HG02610 (cell line): ENCODE data around the gene CXCL14.

Source experiments
- ATAC-seq: cut with Tn5 transposase; IDR thresholded peaks from one replicate; pipeline ENCODE4 v1.9.1; 2021; ENCODE audit warnings: mild to moderate bottlenecking, moderate library complexity; ENCODE audit not compliant: unreplicated experiment

CXCL14 gene

DNA sequence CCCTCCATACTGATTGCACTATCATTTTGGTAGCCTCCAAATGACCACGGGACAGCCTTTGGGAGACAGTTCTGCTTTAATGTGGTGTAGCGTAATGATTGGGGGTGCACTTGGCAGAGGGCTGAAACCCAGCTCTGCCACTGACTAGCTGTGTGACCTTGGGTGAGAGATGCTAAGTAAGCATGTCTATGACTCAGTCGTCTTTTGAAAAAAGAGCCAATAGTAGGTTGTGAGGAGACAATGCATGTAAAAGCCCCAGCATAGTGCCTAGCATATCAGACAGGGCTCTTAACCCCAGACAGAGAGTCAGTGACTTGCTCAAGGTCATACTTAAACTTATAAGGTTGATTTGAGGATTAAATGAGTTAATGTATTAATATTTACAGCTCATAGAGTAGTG lies 18.0 kb upstream of the CXCL14 start:
- ATAC-seq = no peak

DNA sequence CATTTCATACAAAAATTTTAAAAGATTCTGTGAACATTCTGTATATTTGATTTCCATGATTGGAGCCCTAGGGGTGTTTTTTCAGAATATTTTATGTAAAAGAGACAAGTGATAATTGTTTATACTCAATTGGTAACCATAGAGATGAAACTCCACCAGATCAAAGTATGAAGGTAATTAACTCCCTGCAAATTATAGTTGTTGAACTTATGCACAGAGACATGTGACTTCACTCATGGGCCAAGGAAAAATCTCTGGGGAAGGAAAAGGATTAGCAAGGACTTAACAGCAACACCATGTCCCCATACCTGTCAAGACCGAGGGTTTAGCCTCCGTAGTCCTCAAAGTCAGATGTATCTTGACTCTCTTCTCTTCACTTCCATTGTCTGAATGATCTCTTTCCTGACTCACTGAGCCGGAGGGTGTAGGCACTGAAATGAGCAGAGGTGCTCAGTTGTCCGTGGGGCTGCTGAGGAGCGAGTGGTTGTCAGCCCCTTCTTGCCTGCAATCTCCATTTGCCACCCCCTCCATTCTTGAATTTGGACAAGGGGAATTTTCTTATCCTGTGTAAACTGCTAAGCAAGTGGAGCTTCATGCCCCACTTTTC lies 17.5 kb upstream of the CXCL14 start:
- no peak for ATAC-seq

DNA sequence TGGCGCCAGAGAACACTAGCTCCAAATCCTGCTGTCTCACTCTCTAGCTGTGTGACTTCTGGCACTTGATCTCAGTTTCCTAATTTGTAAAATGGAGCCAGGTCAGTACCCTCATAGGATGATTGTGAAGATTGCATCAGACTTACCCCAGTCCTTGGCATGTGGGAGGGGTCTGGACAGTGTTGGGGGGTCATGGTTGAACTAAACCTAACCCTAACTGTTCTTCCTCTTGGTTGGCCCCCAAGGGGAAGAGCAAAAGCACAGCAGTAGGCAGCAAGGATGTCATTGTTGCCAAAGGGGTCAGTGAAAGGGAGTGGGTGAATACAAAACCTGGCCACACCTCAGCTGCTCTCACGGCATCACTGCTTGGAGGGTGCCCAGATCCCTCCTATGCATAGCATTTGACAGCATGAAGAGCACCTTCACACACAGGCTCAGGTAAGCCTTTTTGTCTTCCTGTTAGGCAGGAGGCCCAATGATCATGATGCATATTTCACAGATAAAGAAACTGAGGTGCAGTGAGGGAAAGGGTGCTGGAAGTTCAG lies 15.7 kb upstream of the CXCL14 start:
- ATAC-seq = no peak

DNA sequence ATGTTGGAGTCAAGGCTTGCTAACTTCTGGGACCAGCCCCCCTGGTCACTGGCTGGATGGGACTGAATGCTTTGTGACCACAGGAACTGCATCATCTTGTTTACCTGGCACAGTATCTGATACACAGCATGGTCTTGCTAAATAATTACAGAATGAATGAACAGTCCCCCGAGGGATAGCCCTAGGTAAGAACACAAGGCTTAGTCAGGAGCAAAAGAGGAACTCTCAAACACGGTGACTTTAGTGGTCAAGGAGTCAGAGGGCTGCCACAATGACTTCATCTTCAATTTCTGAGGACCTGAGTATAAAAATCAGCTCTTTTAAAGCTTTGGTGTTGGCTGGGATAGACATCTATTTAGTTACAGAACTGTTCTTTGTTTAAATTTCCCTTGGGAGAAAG lies 15.1 kb upstream of the CXCL14 start:
- no peak for ATAC-seq

DNA sequence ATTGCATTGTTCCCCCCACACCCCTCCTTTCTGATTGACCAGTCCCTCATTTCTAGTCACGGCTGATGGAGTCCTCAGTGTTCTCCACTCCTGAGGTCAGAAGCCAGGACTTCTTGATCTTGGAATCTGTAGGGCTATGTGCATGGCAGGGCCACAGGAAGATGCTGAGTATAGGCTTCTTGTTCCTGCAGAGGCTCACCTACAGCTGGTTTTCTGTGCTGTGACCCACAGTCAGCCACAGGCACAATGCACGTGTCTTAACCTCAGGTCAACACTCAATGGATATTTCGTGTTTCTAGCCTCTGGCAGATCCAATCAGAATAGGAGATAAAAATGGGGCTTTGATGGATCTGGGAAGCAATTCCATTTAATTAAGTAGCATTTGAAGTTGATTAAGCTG lies 14.3 kb upstream of the CXCL14 start:
- no peak for ATAC-seq

DNA sequence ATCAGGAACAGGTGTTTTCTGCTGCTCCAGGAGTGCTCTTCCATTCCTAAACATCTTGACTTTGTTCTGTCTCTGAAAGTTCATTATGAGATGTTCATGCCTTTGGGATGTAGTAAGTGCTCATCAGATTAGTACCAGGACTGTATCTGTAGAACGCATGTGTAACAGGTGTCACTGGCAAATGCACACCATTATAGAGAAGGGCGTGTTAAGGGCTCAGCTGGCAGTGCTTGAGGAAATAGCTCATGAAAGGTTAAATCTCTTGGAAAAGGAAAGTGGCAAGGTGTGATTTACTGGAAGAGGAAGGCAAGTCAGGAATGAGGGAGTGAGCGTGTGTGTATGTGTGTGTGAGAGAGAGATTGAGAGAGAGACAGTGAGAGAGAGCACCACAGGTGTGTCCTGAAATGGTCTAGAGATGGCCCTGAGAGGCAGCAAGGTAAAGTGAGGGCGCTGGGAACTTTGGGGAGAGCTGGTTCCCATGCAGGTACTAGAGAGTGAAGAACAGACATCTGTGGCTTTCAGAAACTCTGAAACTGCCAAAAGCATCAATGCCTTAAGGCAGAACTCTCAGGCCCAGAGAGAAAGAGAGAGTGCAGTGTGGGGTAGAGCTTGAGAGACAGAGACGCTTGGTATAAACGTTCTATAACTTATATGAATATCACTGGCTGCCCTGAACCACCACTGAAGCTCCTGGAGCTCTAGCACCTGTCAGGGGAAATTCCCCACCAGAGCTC lies 13.7 kb upstream of the CXCL14 start:
- ATAC-seq = no peak

DNA sequence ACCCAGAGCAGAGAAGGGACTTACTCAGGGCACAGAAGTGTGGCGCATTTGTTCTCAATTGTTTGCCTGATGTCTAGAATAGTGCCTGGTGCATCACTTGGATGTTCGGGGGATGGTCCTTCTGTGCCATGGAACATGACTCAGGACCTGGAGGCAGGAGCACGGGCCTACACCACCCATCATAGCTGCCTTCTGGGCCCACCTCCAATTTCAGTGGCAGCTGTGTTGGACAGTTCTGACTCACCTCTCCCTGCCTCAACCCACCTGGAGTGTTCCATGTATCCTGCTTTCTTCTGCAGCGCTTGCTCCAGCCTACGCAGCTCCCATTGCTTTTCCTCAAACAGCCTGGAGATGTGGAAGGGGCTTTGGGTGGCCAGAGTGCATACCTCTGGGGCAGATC lies 12.5 kb upstream of the CXCL14 start:
- ATAC-seq = no peak

DNA sequence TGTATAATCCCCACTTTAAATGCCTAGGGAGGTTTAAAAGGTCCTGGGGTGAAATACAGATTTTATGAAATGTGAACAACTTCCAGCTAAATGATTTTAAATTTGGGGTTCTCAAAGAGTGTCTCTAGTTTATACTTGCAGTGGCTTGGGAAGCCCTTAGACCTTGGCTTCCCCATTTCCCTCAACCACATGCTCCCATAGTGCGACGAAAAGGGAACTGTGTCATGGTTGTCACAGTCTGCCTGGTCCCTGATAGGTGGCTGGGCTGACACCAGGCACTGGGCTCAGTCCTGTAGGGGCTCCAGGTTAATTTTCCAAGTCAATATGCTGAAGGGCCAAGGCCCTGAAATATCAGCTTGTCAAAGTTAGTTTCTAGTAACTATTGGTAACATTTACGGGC lies 10.4 kb upstream of the CXCL14 start:
- ATAC-seq = no peak

DNA sequence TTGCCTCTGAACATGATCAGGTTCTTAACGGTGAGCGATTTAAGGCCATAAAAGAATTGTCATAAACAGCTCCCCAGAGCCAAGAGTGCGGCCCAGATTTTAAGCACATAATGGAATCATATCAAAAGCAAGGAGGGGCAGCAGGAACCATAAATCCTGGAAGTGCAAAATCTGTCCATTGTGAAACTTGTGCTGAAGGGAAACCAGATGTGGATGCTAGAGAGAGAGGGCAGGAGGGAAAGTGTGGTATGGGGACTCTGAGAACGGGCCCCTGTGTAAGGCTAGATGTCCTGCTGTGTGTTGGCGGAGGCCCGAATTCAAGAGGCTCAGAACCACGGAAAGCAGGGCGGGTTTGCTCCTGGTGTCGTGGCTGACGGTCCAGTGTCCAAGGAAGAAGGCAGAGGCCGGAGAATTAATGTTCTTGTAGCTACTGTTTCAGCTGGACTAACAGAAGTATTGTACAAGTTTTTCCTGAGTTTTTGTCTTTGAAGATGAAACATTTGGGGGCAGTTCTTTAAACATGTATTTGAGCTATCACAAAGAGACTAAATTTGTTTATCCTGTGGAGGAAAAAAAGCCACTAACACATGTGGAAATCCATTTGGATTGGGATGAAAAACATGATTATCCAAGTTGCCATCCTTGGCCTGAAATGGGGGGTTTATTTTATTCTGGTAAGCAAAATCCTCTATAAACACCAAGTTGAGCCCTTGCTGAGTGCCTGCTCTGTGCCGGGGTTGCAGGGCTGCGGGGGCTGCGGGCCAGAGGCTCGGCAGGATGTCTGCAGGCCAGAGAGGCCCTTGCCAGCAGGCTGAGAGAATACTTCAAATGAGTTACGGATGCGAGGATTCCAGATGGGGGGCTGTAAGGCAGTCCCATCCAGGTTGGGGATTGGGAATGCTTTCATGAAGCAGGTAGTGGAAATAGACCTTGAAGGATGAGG lies 9.2 kb upstream of the CXCL14 start:
- no peak for ATAC-seq

DNA sequence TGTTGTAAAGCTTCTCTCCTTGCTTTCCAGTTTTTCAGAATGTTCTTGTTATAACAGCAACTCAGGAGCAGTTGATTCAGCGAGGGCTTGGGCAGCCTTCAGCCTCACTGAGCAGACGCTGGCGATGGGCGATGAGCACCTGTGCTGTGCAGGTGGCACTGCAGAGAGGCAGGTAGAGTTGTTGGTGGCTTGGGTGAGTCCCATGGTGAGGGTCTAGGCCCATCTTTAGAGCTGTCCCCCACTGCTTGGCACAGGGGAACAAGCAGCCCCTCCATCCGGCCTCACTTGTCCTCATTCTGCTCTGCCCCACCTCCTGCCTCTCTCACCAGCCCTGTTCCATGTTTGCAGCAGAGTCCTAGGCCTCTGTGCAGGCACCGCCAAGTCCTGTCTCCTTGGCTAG lies 6.1 kb upstream of the CXCL14 start:
- ATAC-seq = no peak

DNA sequence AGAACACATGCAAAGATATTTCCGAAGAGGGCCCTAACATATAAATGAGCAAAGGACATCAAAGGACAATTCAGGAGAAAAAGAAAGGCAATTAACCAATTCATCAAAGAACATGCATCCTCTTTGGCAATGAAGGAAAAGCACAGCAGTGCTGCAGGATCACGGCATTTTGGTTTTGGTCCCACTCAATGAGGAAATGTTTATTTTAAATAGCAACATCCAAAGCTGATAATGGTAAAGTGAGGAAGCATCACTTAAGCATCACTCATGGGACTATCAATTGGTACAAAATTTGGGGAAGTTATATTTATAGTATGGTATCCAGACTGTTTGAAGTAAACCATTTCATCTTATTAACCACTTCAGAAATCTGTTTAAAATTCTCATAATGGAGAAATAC lies 5.5 kb upstream of the CXCL14 start:
- ATAC-seq = no peak

DNA sequence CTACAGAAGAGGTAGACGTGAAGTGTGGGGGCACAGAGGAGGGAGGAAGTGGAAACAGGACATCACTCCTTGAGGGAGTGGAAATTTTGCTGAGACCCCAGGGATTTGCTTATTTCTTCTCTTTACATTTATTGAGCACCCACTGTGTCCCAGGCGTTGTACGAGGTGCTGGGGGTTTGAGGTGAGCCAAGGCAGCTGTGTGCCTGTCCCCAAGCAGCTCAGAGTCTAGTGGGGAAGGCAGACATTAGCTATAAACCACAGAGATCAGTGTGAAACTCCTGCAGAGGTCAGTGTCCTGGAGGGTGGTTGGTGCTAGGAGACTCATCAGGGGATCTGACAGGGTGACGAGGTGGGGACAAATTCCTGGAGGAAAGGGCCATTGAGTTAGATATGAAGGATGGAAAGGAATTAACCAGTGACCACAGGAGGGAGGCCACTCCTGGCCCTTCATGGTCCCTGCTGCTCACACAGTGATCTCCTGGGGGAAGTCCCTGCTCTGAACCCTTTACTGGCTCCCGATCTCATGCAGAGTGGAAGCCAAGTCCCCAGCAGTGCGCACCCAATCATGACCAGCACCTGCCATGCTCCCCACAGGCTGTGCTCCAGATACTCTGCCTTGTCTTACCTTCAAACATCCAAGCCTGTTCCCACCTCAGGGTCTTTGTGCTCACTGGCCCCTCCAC lies 3.4 kb upstream of the CXCL14 start:
- ATAC-seq = no peak

DNA sequence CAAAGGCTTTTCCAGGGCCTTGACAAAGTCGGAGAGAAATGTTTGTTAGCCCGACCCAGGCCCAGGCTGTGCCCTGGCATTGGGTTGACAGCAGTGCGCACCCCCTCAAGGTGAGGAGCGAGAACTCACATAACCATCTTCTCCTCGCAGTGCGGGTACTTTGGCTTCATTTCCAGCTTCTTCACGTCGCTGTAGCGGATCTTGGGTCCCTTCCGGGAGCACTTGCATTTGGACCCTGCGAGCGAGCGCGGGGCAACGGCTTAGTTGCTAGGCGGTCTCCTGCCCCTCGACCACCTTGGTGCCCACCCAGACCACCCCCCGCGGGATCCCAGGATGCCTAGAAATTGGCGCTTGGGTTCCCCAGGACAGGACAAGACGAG lies 496 bp downstream of the CXCL14 start:
- ATAC-seq = no peak

DNA sequence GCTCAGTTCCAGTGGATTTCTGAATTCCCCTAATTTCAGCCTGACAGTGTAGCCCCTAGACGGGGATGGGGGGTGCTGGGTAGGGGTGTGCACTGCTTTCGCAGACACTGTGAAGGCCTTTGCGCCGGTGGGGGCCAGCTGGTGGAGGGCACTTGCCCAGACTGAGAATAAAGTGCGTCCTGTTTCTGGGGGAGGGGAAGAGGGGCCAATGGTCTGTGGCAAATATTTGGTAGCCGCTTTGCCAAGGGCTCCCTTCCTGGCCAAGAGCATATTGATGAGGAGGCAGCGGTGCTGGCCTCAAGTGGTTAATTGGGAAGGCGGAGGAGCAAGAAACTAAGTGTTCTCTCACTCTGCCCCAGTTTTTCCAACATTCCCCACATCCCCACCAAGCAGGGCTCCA lies 1.4 kb downstream of the CXCL14 start:
- no peak for ATAC-seq

DNA sequence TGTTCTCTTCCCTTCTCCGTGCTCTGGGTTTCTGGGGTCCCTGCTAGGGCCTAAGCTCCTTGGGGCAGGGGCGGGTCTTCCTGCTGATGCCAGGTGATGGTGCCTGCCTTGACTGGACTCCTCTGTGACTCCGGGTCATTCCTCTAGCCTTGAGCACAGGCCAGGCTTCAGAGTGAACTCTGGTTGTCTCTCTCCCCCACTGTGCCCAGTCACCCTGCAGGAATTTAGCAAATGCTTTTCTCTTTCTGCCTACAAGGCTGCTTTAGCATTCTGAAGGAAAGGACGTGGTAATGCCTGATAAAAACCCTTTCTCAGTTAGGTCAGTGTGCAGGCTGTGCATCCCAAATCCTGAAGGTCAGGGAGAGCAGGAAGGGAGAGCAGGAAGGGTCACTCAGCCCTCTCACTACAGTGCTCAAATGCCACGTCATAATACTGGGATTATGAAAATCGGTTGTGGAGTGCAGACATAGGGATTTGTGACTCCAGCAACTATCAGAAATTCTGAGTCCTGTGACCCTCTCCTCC lies 2.7 kb downstream of the CXCL14 start:
- no peak for ATAC-seq

DNA sequence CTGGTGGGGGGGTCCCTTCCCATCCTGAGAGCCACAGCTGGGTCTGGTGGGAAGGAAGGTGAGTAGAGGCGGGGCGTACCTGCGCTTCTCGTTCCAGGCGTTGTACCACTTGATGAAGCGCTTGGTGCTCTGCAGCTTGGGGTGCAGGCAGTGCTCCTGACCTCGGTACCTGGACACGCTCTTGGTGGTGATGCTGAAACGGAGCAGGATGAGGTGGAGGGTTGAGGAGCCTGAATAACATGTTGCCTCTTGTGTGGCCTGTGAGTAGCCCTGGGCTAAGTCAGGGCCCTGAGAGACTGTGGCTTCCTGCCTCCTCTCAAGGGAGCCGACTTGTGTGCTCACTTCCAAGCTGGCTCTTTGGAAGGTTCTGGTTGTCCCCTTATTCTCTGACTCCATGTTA lies 4.3 kb downstream of the CXCL14 start:
- no peak for ATAC-seq

DNA sequence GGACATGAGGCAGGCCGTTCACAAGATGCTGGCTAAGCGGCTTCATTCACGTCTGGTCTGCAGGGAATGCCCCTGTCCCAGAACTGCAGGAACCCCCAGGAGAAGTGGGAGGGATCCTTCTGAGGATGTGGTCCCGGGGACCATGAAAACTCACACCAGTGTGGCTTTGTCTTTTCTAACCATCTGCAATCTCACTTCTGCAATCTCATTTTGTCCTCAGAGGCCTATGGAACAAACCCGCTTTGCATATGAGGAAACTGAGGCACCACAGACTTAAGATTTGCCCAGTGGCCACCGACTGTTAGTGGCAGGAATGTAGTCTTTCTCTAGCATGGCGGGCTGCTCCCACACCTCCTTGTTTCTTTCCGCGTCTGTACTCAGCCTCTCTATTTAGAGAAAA lies 6.9 kb downstream of the CXCL14 start:
- no peak for ATAC-seq

DNA sequence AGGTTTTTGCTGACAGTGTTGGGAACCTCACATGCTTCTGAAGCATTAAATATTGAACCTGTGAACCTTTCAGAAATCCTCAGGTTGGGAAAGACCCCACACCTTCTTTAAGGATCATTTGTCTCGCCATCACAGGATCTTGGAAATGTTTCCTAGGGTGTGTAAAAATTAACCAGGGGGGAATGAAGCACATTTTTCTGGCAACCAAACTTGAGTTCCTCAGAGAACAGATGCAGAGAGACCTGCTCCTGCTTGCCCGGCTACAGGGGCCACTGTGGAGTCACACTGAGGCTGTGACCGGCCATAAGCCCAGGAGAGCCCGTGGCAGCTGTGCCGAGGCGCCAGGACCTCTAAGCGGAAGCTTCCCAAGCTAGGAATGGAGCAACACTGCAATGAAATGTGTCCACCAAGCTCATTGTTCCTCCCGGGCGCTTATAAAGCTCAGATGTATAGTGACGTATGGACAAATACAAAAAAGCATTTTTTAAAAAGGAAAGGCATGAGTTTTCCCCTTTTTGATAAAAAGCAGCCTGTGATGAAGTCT lies 7.7 kb downstream of the CXCL14 start:
- ATAC-seq = no peak

DNA sequence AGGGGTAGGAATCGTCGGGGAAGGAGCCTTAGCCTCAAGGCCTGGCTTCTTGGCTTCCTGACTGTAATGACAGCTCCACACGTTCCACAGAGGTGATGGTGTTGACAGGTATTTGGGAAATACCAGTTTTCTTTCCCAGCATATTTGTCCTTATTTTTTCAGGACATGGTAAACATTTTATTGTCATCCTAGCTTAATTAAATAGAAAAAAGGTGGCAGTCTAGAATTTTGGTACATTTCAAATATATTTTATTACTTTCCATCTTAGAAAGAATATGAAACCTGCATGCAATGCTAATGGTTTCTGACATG lies 8.4 kb downstream of the CXCL14 start:
- ATAC-seq = no peak

DNA sequence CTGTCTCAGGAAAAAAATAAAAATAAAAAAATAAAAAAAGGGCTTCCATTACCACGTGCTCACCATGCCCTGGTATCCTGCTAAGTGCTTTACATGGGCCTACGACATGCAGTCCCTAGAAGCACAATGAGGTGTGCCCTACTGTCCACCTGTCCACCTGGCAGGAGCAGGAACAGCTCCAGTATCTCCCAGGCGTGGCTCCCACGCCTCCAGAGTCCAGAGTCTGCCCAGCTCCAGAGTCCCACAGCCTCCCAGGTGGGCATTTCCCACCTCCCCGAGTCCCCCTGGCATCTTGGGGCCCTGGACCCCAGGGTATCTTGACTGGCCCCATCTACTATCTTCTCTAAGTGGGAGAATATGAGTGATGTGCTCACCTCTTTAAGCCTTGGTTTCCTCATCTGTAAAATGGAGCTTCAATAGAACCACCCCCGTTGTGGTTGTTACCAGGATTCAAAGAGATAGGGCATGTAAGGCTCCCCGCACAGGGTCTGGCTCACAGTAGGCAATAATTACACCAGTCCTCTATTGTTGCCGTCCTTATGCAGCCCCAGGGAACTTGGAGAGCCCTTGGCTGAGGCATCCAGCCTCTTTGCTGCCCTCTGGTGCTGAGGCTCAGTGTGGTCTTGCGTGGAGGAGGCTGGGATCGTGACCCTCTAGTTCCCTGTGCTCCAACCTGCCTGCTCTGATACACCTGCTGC lies 8.9 kb downstream of the CXCL14 start:
- ATAC-seq = no peak
